ENCODE data around the gene SNAI1.

DNA sequence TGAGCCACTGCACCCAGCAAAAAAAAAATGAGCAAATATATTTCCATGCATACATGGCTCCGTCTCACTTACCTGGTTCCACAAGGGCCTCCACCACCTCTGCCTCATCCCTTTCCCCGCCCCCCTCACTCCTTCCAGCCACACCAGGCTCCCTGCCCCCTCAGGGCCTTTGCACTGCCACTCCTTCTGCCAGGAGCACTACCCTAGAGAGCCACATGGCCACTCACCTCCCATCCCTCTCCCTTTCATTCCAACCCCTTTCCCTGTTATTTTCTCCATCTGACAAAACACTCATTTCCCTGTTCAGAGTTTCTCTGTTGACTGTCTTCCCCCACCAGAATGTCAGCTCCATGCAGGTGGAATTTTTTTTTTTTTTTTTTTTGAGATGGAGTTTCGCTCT, 12.8 kb downstream of the SNAI1 start:
- TF ChIP-seq JUN (IDR thresholded peaks at IDR 0.05; ENCODE audit: borderline replicate concordance, insufficient read depth, insufficient read length, low read depth) = no peak
- TF ChIP-seq, protein P1, sequence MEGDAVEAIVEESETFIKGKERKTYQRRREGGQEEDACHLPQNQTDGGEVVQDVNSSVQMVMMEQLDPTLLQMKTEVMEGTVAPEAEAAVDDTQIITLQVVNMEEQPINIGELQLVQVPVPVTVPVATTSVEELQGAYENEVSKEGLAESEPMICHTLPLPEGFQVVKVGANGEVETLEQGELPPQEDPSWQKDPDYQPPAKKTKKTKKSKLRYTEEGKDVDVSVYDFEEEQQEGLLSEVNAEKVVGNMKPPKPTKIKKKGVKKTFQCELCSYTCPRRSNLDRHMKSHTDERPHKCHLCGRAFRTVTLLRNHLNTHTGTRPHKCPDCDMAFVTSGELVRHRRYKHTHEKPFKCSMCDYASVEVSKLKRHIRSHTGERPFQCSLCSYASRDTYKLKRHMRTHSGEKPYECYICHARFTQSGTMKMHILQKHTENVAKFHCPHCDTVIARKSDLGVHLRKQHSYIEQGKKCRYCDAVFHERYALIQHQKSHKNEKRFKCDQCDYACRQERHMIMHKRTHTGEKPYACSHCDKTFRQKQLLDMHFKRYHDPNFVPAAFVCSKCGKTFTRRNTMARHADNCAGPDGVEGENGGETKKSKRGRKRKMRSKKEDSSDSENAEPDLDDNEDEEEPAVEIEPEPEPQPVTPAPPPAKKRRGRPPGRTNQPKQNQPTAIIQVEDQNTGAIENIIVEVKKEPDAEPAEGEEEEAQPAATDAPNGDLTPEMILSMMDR (IDR thresholded peaks at IDR 0.05; ENCODE audit: extremely low read depth in 1 of 2, insufficient read depth in 1 of 2, low read depth in 1 of 2, low read length in 2 of 2) = no peak
- TF ChIP-seq POLR2A (IDR thresholded peaks at IDR 0.05; ENCODE audit: low read depth, low read length) = no peak
- TF ChIP-seq POLR2AphosphoS5 (IDR thresholded peaks at IDR 0.05; ENCODE audit: insufficient read depth, low read depth, low read length) = no peak
- TF ChIP-seq EZH2 (IDR thresholded peaks at IDR 0.05; ENCODE audit: borderline replicate concordance, low read depth, low read length, severe bottlenecking) = no peak
- TF ChIP-seq, protein P2, sequence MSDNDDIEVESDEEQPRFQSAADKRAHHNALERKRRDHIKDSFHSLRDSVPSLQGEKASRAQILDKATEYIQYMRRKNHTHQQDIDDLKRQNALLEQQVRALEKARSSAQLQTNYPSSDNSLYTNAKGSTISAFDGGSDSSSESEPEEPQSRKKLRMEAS (IDR thresholded peaks at IDR 0.05; ENCODE audit: insufficient read depth, insufficient read length) = no peak
